Erythroblast (primary cell): ENCODE data around the gene PCTP.

Source experiments
- DNase-seq, 2 experiments: peaks; one replicate each; lab custom pipeline; 2025; lab: John Stamatoyannopoulos, UW
- GATA1 ChIP-seq: IDR thresholded peaks from 2 replicates; pipeline ENCODE4 v1.6.1; 2011; ENCODE audit warnings: low read depth, mild to moderate bottlenecking, control low read depth, low read length, moderate library complexity
- POLR2A ChIP-seq: IDR thresholded peaks from 2 replicates; pipeline ENCODE4 v1.6.1; 2011; ENCODE audit warnings: mild to moderate bottlenecking, low read length

The PCTP gene

GRCh38 chr17:55750750-55751657 is at the start of gene PCTP:
TSS of gene PCTP (plus strand) at chr17:55751051. CDS start at chr17:55751104, 53 bp downstream.
- TF ChIP-seq GATA1: no peak
- peak; percentile 69 for TF ChIP-seq POLR2A
- DNase-seq: peak; percentile 91 to 92

- no peak for TF ChIP-seq POLR2A
- TF ChIP-seq GATA1: no peak
- DNase-seq: no peak
Measured at GRCh38 chr17:55702150-55702549, 48.7 kb upstream of the PCTP start.

GRCh38 chr17:55704401-55704800 is 46.5 kb upstream of the PCTP start:
- no peak for TF ChIP-seq GATA1
- TF ChIP-seq POLR2A: no peak
- no peak for DNase-seq

- no peak for TF ChIP-seq POLR2A
- no peak for TF ChIP-seq GATA1
- no peak for DNase-seq
Measured at GRCh38 chr17:55705847-55706246, 45.0 kb upstream of the PCTP start.

- no peak for TF ChIP-seq GATA1
- no peak for TF ChIP-seq POLR2A
- DNase-seq: no peak
Measured at GRCh38 chr17:55706808-55707773, 43.8 kb upstream of the PCTP start.

GRCh38 chr17:55708175-55708974 is 42.5 kb upstream of the PCTP start:
- TF ChIP-seq POLR2A (no peak), GATA1 (no peak)
- DNase-seq: no peak

GRCh38 chr17:55709440-55709839 is 41.4 kb upstream of the PCTP start:
- no peak for DNase-seq
- TF ChIP-seq POLR2A: no peak
- no peak for TF ChIP-seq GATA1

- no peak for DNase-seq
Measured at GRCh38 chr17:55709984-55710383, 40.9 kb upstream of the PCTP start.

GRCh38 chr17:55710410-55710809 is 40.4 kb upstream of the PCTP start:
- no peak for DNase-seq
- TF ChIP-seq GATA1: no peak

More at GRCh38 chr17:55709984-55710383, 40.9 kb upstream of the PCTP start:
- TF ChIP-seq GATA1 (no peak), POLR2A (no peak)

GRCh38 chr17:55710829-55711496 is 39.9 kb upstream of the PCTP start:
- TF ChIP-seq POLR2A (no peak), GATA1 (no peak)
- DNase-seq: no peak

- no peak for DNase-seq
- TF ChIP-seq POLR2A (no peak), GATA1 (no peak)
Measured at GRCh38 chr17:55717432-55717831, 33.4 kb upstream of the PCTP start.

- DNase-seq: peak; percentile 56 to 73
- no peak for TF ChIP-seq GATA1
- TF ChIP-seq POLR2A: no peak
Measured at GRCh38 chr17:55717898-55718735, 32.7 kb upstream of the PCTP start.
